Upper lobe of left lung (tissue), 4 donors: ENCODE data around the gene PRDM12.

Experiments
- CTCF ChIP-seq, 6 experiments: fragments of 450-650 bp in 4 of 6; fragments of 200-600 bp in 2 of 6; sonication (generic) in 2 of 6; IDR thresholded peaks; one replicate each; pipeline ENCODE4 v1.5.1; 2016 to 2019; ENCODE audit warnings: antibody characterized with exemption in 6 of 6
- POLR2A ChIP-seq, 4 donors: fragments of 450-650 bp; IDR thresholded peaks; one replicate each; pipeline ENCODE4 v1.5.1; 2016 to 2017; ENCODE audit warnings: antibody characterized with exemption in 4 of 4, mild to moderate bottlenecking in 2 of 4

- TF ChIP-seq CTCF (IDR thresholded peaks at IDR 0.05): no peak
- TF ChIP-seq POLR2A (IDR thresholded peaks at IDR 0.05): no peak
Measured at GRCh38 chr9:130714586-130715110, 50.3 kb downstream of the PRDM12 start.
